Choroid plexus epithelial cell (primary cell): ENCODE data around the gene SLC25A41.
A peak's percentile ranks its signal among the peaks of the same experiment; 100 is the strongest.

Experiments used
- DNase-seq: peaks from one replicate; pipeline ENCODE4 v3.0.0-alpha.2; 2010; ENCODE audit warnings: low read depth
- H3K4me3 ChIP-seq: 2 replicates; pipeline ENCODE4 v1.5.1; 2011; ENCODE audit warnings: low read depth, mild to moderate bottlenecking, control low read depth, low read length, moderate library complexity
- CTCF ChIP-seq: conservative IDR thresholded peaks from 2 replicates; pipeline ENCODE4 v1.5.1; 2011; ENCODE audit warnings: low read depth, mild to moderate bottlenecking, control low read depth, inconsistent platforms, low read length, moderate library complexity

Gene SLC25A41

GRCh38 chr19:6378041-6378440 is 55.5 kb downstream of the SLC25A41 start:
- TF ChIP-seq CTCF = no peak
- DNase-seq = peak; percentile 60
- H3K4me3 ChIP-seq = no peak overlapping the region

- no peak for DNase-seq
- no peak for TF ChIP-seq CTCF
- H3K4me3 ChIP-seq = no peak overlapping the region
These were observed 56.9 kb downstream of the SLC25A41 start for GRCh38 chr19:6376512-6377190.
